Tibial artery (tissue), 4 donors: ENCODE measurements around the gene SMYD1.

Experiments used
- DNase-seq, 2 donors: peaks; one replicate each; pipeline ENCODE4 v3.0.0-alpha.2; 2019
- H3K27ac ChIP-seq, 2 donors: fragments of 200-600 bp; sonication (generic) in 1 of 2; 1 replicate in 1 of 2; 2 replicates in 1 of 2; pipeline ENCODE4 v1.5.1; 2018 to 2019; ENCODE audit warnings: mild to moderate bottlenecking in 1 of 2
- H3K27me3 ChIP-seq, 2 donors: fragments of 200-600 bp; sonication (generic) in 1 of 2; one replicate each; pipeline versions ENCODE4 v1.5.1 to v1.6.0; 2016 to 2019
- H3K36me3 ChIP-seq, 3 donors: fragments of 200-600 bp; sonication (generic) in 2 of 3; one replicate each; pipeline ENCODE4 v1.5.1; 2016 to 2019; ENCODE audit warnings: mild to moderate bottlenecking in 2 of 3
- H3K4me1 ChIP-seq, 4 donors: fragments of 200-600 bp; sonication (generic) in 2 of 4; 1 replicate in 3 of 4; 2 replicates in 1 of 4; pipeline ENCODE4 v1.5.1; 2016 to 2019
- H3K4me3 ChIP-seq, 2 donors: fragments of 200-600 bp; sonication (generic) in 1 of 2; 1 replicate in 1 of 2; 2 replicates in 1 of 2; pipeline ENCODE4 v1.5.1; 2018 to 2019; ENCODE audit warnings: mild to moderate bottlenecking in 2 of 2
- H3K9me3 ChIP-seq, 3 donors: fragments of 200-600 bp; sonication (generic) in 1 of 3; one replicate each; pipeline ENCODE4 v1.5.1; 2016 to 2019
- intact Hi-C: fragments of 100-400 bp; cut with DNase I; formaldehyde crosslinking; loops from one replicate; pipeline ENCODE4 v1.15.0; 2023; ENCODE audit warnings: low total_unique reads
- TF ChIP-seq, protein P1 (sequence below), 2 experiments: fragments of 200-600 bp in 1 of 2; fragments of 450-650 bp in 1 of 2; IDR thresholded peaks; one replicate each; pipeline ENCODE4 v1.5.1; 2017 to 2019; ENCODE audit warnings: antibody characterized with exemption in 2 of 2, mild to moderate bottlenecking in 1 of 2, moderate library complexity in 1 of 2

Gene SMYD1

DNA sequence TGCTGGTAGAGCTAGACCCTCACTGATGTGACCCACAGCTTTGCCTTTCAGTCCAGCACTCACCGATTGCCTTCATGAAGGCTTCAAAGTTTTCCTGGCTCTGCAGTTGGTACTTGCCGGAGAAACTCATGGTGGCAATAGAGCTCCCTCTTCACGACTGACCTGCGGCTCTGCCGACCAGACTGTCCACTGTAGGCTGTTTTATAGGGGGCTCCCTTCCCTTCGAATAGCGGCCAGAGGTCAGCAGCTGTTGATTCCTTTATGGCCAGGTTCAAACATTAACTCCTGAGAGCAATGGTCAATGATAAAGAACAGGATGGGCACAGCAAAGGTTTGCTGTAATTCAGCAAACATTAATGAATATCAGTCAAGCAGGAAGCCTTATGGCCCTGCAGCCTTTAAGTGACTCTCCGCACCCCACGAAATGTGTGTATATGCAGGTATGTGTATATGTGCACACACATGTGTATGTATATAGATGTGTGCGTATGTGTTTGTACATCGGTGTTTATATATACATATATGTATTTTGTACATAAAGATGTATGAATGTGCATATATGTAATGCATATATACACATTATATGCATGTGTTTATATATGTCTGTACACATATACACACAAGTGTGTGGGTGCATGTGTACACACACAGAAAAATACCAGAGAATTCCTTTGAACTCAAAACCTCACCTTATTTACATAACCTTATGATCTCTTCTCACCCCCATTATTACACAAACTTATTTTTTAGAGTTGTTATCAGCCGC lies 60.4 kb downstream of the SMYD1 start, which contains the start of gene FABP1:
Gene FABP1, minus strand, starts transcription at position 175 of the 766 bp plus-strand sequence. Its CDS starts 45 bp downstream, at position 130.
- TF ChIP-seq, protein P1, sequence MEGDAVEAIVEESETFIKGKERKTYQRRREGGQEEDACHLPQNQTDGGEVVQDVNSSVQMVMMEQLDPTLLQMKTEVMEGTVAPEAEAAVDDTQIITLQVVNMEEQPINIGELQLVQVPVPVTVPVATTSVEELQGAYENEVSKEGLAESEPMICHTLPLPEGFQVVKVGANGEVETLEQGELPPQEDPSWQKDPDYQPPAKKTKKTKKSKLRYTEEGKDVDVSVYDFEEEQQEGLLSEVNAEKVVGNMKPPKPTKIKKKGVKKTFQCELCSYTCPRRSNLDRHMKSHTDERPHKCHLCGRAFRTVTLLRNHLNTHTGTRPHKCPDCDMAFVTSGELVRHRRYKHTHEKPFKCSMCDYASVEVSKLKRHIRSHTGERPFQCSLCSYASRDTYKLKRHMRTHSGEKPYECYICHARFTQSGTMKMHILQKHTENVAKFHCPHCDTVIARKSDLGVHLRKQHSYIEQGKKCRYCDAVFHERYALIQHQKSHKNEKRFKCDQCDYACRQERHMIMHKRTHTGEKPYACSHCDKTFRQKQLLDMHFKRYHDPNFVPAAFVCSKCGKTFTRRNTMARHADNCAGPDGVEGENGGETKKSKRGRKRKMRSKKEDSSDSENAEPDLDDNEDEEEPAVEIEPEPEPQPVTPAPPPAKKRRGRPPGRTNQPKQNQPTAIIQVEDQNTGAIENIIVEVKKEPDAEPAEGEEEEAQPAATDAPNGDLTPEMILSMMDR (IDR thresholded peaks at IDR 0.05), result no peak
- Histone ChIP-seq H3K27ac (no peak within 1 kb of the TSS), H3K27me3 (peaks cover 0 to 11% of the 10 kb centered on the region in 2 donors), H3K36me3 (no peaks in the 10 kb centered on the region), H3K4me1 (no peaks in the 10 kb centered on the region), H3K9me3 (no peaks in the 10 kb centered on the region), H3K4me3 (no peak within 1 kb of the TSS)
- intact Hi-C loops, result no loop called here
- DNase-seq, result no peak

DNA sequence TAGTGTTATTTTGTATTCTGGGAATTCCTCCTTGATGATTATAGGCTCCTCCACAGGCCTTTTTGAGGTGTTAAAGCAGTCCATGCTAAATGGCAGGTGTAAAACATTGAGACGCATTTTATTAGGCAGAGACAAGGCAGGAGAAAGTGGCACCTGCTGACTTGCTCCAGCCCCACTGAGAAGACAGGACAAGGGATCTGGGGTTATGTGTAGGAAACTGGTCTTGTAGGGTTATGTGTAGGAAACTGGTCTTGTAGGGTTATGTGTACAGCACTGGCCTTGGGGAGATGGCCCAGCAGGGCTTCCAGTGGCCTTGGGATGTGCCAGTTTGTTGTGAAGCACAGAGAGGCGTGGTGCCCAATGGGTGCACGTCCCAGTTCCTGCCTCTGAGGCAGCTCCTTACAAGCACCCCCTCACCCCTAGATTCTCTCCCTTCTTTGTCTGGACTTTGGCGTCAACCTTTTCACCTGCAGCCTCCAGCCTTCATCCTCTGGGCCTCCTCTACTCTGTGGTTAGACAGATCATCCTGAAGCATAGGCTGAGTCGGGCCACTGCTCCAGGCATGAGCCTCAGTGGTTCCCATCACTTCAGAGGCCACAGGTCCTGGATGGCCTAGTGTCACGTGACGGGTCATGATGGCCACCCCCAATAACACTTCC lies 61.2 kb downstream of the SMYD1 start:
- Histone ChIP-seq H3K9me3 (no peaks in the 10 kb centered on the region), H3K36me3 (no peaks in the 10 kb centered on the region), H3K27me3 (peaks cover 0 to 10% of the 10 kb centered on the region in 2 donors), H3K4me3 (no peak overlapping the region), H3K27ac (no peak overlapping the region), H3K4me1 (no peaks in the 10 kb centered on the region)
- TF ChIP-seq, protein P1 (IDR thresholded peaks at IDR 0.05), result no peak
- intact Hi-C loops, result no loop called here
- no peak for DNase-seq

DNA sequence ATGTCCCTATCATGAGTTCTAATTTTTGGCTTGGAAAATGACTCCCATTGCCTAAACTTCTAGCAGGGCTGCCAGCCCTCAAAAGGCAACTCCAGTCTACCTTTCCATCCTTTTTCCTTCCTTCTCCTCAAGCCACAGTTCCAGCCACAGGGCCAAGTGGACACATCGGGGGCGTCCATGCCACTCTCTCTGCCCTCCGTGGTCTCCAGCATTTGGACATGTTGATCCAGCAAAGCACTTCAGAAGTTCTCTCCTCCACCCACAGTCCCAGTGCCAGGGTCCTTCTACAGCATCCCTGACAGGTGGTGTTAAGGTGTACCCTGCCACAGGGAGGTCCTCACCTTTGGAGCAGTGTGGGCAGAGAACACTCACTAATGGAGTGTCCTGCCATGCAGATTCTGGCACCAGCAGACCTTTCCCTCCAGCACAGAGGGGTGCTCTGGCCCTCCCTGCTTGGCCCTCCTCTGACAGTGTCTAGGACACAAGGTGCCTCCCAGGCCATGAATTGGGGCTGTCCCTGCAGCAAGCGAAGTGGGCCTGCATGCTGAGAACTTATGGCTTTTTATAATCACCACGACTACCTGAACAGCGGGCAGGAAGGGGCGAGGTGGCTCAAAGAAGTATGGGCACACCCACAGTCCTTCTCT lies 61.8 kb downstream of the SMYD1 start:
- intact Hi-C loops, result no loop called here
- Histone ChIP-seq H3K36me3 (no peaks in the 10 kb centered on the region), H3K27me3 (peaks cover 0 to 6% of the 10 kb centered on the region in 2 donors)

DNA sequence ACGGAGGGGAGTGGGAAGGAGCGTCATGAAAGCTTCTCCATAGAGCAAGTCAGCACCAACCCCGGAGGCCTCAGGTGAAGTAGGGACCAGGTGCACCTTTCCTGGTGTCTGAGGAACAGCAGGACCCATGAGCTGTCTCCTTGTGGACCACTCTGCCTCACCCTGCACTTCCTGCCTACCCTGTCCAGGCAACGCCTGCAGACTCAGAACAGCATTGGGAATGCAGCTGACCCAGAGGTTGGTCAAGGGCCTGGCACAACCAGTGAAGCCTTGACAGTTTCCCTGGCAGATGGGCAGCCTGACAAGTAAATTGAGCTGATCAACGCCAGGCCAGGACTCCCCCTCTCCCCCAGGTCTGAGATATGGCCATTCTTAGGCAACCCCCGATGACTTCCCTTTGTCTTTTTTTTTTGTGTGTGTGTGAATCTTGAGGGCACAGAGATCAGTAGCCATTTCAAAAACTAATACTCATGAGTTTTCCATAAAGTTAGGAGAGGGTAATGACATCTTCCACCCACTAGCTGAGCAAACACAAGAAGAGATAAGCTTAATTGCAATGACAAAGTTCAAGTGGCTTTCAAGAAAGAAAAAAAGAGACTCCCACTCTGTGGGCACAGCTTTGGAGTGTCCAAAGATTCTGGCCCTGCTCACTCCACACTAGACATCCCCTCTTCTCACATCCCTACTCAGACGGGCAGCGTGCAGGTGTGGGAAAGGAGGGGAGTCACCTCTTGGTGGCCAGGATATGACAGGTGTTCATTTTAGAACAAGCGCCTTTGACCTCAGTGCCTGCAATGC lies 63.8 kb downstream of the SMYD1 start:
- intact Hi-C loops, result no loop called here
- Histone ChIP-seq H3K4me3 (no peak overlapping the region), H3K4me1 (no peaks in the 10 kb centered on the region), H3K27ac (no peak overlapping the region), H3K27me3 (peaks cover 0 to 3% of the 10 kb centered on the region in 2 donors), H3K9me3 (no peaks in the 10 kb centered on the region), H3K36me3 (no peaks in the 10 kb centered on the region)
- no peak for DNase-seq
- TF ChIP-seq, protein P1 (IDR thresholded peaks at IDR 0.05), result no peak

More for the DNA sequence above, 61.8 kb downstream of the SMYD1 start:
- no peak overlapping the region for H3K4me3 ChIP-seq
- H3K9me3 ChIP-seq, result no peaks in the 10 kb centered on the region
- no peak overlapping the region for H3K27ac ChIP-seq
- no peak for DNase-seq
- TF ChIP-seq, protein P1 (IDR thresholded peaks at IDR 0.05), result no peak
- H3K4me1 ChIP-seq, result no peaks in the 10 kb centered on the region

- no peaks in the 10 kb centered on the region for H3K4me1 ChIP-seq
- H3K36me3 ChIP-seq, result no peaks in the 10 kb centered on the region
- intact Hi-C loops, result no loop called here
- no peaks in the 10 kb centered on the region for H3K9me3 ChIP-seq
- no peak for DNase-seq
- no peak overlapping the region for H3K27ac ChIP-seq
- H3K4me3 ChIP-seq, result no peak overlapping the region
- H3K27me3 ChIP-seq, result peaks cover 0 to 3% of the 10 kb centered on the region in 2 donors
- TF ChIP-seq, protein P1 (IDR thresholded peaks at IDR 0.05), result no peak
Observed at GRCh38 chr2:88131999-88132368, 64.4 kb downstream of the SMYD1 start.
